AG04450 (cell line): ENCODE results near the gene FAIM2. TPM values are rescaled to one million over a fixed set of nuclear protein-coding genes. Genes with fewer than 3 reads are reported as not detected.

Source experiments
- CTCF ChIA-PET: fragments of 300-600, 350-600 bp; formaldehyde crosslinking; extraction: SDS; loops from one replicate; lab custom pipeline; 2022; ENCODE audit warnings: antibody characterized with exemption, inconsistent platforms; lab: Charles Lee
- POLR2A ChIA-PET: fragments of 350-600 bp; formaldehyde crosslinking; extraction: SDS; loops from one replicate; lab custom pipeline; 2021; ENCODE audit warnings: antibody characterized with exemption, inconsistent platforms; lab: Yijun Ruan, JAX
- DNase-seq: peaks from one replicate; pipeline ENCODE4 v3.0.0-alpha.2; 2011; ENCODE audit warnings: low read depth, low spot score
- H3K27ac ChIP-seq: one replicate; pipeline ENCODE4 v1.5.1; 2012; ENCODE audit warnings: low read depth, low read length, control low read depth
- H3K27me3 ChIP-seq: one replicate; pipeline ENCODE4 v1.6.0; 2012; ENCODE audit warnings: low read length; ENCODE audit not compliant: control insufficient read depth, insufficient read depth
- H3K4me3 ChIP-seq: 2 replicates; pipeline ENCODE4 v1.5.1; 2011; ENCODE audit warnings: mild to moderate bottlenecking, low read depth, low read length, control low read depth
- H3K9me3 ChIP-seq: 2 replicates; pipeline ENCODE4 v1.5.1; 2012; ENCODE audit warnings: low read length; ENCODE audit not compliant: control insufficient read depth, insufficient read depth
- CTCF ChIP-seq: IDR thresholded peaks from 2 replicates; pipeline ENCODE4 v1.5.1; 2011; ENCODE audit warnings: low read depth, low read length, control low read depth, inconsistent platforms
- polyA plus RNA-seq: library from polyadenylated mRNA; depleted of rRNA; stranded (reverse); fragments of >200 nt; gene quantifications from 2 replicates; pipeline ENCODE4 v1.2.3, GENCODE V29; 2011

FAIM2 gene
- polyA plus RNA-seq, 1 experiment, result 5.9 TPM

GRCh38 chr12:49920241-49920914, 16.7 kb upstream of the FAIM2 start:
- CTCF ChIA-PET, result interaction anchor here (2.5 kb wide), 1 partner anchor 25 kb away, joined by 7 read pairs; no protein-coding TSS in a partner anchor
- Histone ChIP-seq H3K27me3 (peaks cover 3% of the 10 kb centered on the region), H3K9me3 (no peaks in the 10 kb centered on the region), H3K27ac (no peak overlapping the region), H3K4me3 (no peak overlapping the region)
- TF ChIP-seq CTCF, result no peak
- POLR2A ChIA-PET, result no interaction called here
- no peak for DNase-seq

GRCh38 chr12:49917788-49918173, 14.1 kb upstream of the FAIM2 start:
- no peak for DNase-seq
- Histone ChIP-seq H3K27ac (no peak overlapping the region), H3K9me3 (no peaks in the 10 kb centered on the region), H3K4me3 (no peak overlapping the region), H3K27me3 (peaks cover 3% of the 10 kb centered on the region)
- ChIA-PET CTCF (no interaction called here), POLR2A (no interaction called here)
- TF ChIP-seq CTCF, result no peak

- Histone ChIP-seq H3K27me3 (peaks cover 3% of the 10 kb centered on the region), H3K27ac (no peak overlapping the region), H3K9me3 (no peaks in the 10 kb centered on the region), H3K4me3 (no peak overlapping the region)
- DNase-seq, result no peak
- ChIA-PET POLR2A (no interaction called here), CTCF (no interaction called here)
- TF ChIP-seq CTCF, result no peak
Observed at GRCh38 chr12:49917166-49917787, 13.6 kb upstream of the FAIM2 start.

- POLR2A ChIA-PET, result no interaction called here
- CTCF ChIA-PET, result interaction anchor here (0.5 to 1.6 kb wide), 3 partner anchors 11 to 193 kb away, joined by 3 to 7 read pairs (median 3); no protein-coding TSS in a partner anchor
- no peak for DNase-seq
- Histone ChIP-seq H3K9me3 (no peaks in the 10 kb centered on the region), H3K27me3 (peaks cover 5% of the 10 kb centered on the region), H3K4me3 (no peak overlapping the region), H3K27ac (no peak overlapping the region)
- no peak for TF ChIP-seq CTCF
Observed at GRCh38 chr12:49916129-49916919, 12.6 kb upstream of the FAIM2 start.
